HuH-7.5 (cell line): ENCODE results near the gene STIP1.
"Not testable (repeated sequence)": the region's sequence is repeated elsewhere in the genome, so short reads cannot be mapped to it uniquely, and the experiment has no call there.

Source experiments
- DNase-seq: peaks from one replicate; pipeline ENCODE4 v3.0.0; 2011; ENCODE audit warnings: low spot score

The STIP1 gene

DNA sequence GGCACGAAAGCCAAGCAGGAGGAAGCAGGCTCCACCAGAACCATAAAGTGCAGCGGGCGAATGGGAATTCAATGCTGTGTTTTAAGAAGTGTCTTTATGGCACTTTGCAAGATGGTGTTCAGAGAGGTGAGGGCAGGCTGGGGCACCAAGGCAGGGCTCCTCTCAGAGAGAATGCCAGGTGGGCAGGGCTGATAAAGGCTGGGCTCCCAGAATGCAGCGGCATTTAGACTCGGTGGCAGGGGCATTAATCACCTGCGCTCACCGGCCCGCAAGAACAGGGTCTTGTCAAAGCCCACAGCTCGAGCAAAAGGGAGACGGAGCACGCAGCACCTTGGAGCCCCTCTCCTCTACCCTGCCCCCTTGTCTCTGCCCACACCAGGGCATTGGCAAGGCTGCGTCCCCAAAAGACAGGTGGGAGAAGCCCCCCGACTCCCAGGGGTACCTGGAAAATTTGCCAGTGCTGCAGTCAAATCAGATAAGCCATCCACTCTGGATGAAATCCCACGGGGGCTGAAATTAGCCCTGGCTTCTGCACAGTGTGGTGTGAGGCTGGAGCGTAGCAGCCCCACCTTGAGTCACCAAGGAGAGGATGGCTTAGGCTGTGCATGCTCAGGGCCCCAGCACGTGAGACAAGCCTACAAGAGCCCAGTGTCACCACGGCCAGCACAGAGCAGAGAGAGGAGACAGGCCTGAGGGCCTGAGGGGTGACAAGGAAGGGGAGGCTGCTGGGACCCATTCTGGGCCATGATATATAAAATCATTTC is 28.2 kb upstream of the STIP1 start:
- DNase-seq: no peak

DNA sequence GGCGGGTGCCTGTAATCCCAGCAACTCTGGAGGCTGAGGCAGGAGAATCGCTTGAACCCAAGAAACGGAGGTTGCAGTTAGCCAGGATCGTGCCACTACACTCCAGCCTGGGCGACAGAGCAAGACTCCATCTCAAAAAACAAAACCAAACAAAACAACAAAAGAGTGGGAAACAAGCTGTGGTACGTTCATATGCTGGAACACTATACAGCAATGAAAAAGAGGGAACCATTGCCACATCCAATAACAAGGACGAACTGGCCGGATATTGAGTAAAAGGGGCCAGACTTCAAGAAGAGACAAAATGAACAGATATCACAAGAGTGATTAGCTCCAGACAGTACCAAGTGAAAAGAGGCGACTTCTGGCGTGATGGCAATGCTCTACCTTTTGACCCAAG is 24.9 kb upstream of the STIP1 start:
- no peak for DNase-seq

DNA sequence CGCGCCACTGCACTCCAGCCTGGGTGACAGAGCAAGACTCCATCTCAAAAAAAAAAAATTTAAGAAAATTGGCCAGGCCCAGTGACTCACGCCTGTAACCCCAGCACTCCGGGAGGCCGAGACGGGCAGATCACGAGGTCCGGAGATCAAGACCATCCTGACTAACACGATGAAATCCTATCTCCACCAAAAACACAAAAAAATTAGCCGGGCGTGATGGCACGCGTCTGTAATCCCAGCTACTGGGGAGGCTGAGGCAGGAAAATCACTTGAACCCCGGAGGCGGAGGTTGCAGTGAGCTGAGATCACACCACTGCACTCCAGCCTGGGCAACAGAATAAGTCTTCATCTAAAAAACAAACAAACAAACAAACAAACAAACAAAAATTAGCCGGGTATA is 23.2 kb upstream of the STIP1 start:
- not testable (repeated sequence) for DNase-seq

DNA sequence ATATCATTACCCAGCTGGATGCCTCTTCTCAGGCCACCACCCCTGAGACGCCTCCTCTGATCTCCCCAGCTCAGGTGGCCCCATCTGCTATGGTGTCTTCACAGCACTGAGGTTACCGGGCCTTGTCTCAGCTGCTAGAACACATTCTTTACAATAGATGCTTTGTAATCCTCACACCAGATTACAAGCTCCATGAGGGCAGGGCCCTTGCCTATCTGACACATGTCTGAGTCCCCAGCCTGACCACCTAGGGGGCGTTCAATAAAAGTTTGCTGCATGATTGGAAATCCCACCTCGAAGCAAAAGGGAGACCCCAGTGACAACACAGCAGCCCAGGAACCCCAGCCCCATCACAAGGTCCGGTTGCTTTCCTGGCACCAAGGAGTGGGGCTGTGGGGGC is 22.0 kb upstream of the STIP1 start:
- no peak for DNase-seq

DNA sequence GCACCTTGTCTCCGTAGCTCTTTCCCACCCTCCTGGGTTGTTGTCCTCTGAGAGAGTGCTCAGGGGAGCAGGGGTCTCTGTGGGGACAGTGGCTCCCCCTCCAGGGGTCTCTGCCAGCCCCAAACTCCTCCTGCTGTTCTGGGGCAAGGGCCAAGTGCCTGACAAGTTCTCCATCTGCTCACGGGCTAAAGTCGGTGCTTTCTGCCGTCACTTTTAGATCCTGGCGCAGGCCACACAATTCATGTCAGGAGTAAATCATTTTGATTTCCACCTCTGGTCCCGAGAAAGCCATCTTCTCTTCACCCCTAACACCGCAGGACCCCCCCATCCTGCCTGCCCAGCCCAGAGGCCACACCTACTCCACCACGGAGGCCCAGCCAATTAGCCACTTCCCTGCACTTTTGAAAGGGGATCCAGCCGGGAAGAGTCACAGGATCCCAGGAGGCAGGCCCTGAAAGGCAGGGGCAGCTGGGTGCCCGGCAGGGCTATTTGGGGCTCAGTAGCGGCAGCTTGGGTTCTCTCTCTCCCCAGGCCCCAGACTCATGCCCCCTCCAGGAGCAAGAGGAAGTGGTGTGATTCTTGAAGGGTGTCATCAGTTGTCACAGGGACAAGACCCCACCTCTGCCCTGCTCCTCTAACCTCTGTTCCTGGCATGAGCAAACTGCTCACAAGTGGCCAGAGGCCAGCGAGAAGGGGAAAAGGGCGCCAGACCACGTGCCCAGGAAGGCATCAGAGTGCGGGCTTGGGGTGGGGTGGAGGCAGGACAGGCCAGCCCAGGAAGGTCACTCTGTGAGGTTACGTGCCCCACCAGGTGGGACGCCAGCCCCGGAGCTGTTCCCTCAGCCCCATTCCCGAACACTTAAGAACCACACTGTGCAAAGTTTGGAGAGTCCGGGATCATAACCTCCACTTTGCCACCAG is 21.3 kb upstream of the STIP1 start:
- no peak for DNase-seq

DNA sequence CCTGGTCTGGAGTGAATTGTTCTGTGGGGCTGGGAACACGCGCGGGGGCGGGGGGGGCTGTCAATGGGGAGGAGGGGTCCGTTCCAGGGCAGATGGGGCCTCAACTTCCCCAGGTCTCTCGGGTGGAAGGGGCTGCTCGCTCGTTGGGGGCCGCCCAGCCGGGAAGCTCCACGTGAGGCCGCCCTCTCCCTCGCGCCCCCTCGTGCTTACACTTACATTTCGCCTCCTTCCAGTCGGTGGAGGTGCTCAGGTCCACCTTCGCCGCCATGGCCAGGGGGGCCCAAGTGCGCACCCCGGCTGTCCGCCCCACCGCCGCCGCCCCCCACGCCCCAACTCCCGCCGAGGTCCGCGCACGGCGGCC is 20.5 kb upstream of the STIP1 start:
- DNase-seq: no peak

- peak; percentile 86 for DNase-seq
Measured at GRCh38 chr11:64165842-64166635, 19.9 kb upstream of the STIP1 start, which contains the start of gene MACROD1. Gene MACROD1, minus strand, starts transcription at chr11:64166113. Its CDS starts 119 bp downstream, at chr11:64165994.

GRCh38 chr11:64170419-64170818 is 15.6 kb upstream of the STIP1 start:
- no peak for DNase-seq

DNA sequence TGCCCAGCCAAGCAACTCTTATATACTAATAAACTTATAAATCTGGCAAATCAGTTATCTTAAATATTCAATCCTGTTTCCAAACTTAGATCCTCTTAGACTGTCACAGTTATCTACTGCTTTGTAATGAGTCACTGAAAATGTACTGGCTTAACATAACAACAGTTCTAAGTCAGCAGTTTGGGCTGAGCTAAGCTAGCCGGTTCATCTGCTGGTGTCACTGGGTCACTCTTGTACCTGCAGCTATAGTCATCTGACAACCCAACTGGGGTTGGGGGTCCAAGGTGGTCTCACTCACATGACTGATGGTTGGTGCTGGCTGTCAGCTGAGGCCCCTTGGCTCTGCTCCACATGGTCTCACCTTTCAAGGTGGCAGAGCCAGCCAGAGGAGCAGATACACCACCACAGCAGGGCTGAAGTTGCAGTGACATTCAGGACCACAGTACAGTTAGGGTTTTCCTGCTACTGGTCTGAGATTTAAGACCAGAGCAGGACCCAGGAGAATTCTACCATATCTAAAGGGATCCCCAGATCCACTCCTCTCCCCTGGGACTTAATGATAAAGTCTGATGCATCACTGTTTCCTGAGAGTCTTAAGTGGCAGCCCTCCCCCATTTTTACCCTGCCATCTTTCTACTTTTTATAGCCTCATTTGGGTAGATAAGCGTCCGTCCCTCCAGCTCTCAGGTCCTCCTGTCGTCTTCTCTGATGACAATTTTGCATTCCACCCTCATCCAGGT is 12.2 kb upstream of the STIP1 start:
- no peak for DNase-seq

DNA sequence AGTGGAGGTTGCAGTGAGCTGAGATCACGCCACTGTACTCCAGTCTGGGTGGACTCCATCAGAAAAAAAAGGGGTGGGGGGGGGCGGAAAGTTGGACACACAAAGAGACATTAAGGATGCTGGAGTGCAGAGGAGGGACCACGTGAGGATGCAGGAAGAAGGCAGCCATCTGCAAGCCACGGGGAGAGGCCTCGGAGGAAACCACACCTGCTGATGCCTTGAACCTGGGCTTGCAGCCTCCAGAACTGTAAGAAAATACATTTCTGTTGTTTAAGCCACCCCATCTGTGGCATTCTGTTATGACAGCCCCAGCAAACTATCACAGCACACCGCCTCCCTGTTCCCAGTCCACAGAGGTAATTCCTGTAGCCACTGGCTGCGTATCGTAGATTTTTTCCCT is 9.2 kb upstream of the STIP1 start:
- no peak for DNase-seq

GRCh38 chr11:64178203-64178602 is 7.8 kb upstream of the STIP1 start:
- DNase-seq: no peak

GRCh38 chr11:64178951-64179639 is 6.9 kb upstream of the STIP1 start:
- DNase-seq: no peak

- DNase-seq: no peak
Measured at GRCh38 chr11:64180891-64181290, 5.1 kb upstream of the STIP1 start.

GRCh38 chr11:64181506-64182411 is 4.2 kb upstream of the STIP1 start:
- no peak for DNase-seq

GRCh38 chr11:64183890-64184289 is 2.1 kb upstream of the STIP1 start:
- no peak for DNase-seq

DNA sequence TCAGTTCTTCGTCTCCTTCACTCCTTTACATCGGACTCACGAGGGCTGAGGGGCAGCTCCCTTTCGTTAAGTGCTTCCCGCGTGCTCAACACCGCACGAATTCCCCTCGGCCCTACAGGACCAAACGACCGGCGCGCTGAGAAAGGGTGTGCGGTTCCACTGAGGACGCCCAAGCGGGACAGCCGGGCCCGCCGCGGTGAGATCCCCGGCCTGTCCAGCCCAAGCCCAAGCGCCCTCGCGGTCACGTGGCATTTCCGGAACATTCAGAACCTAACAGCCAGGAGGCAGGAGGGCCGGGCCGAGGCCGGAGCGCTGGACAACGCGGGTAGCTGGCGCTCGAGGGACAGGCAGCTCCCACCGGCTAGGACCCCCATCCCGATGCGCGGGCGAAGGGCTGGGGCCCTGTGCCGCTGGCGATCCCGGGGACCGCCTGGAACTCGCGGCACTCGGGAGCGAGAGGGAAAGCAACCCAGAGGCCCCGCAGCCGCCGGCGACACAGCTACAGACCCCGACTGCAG is 737 bp upstream of the STIP1 start:
- DNase-seq: peak; percentile 54

DNA sequence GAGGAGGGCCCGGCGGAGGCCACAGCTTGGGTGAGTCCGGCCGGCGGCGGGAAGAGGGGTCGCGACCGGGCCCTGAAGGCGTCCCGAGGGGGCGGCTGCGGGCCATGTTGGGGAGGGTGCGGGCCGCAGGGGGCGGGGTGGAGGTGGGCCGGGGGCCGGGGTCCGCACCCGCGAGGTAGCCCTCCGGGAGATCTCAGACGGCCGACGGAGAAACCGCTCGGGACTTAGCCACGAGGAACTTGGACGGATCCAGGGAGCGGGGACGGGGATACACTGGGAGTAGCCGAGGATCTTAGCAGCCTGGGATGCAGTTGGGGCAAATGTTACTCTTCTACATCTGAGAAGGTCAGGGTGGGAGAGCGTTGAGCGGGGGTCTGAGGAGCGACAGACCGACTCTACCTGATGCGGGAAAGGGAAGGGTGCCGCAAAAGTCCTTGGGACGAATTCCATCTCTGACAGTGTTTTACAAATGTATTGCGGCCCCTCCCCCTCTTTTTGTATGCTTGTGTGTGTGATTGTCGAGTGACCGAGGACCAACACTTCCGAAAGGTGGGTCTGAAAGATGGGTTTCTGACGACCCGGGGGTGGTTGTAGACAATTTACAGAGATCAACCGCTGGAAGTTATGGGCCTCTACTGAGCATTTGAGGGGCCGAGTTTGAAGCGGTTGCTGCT is 658 bp downstream of the STIP1 start:
- DNase-seq: no peak

GRCh38 chr11:64192434-64192833 is 6.5 kb downstream of the STIP1 start:
- no peak for DNase-seq

DNA sequence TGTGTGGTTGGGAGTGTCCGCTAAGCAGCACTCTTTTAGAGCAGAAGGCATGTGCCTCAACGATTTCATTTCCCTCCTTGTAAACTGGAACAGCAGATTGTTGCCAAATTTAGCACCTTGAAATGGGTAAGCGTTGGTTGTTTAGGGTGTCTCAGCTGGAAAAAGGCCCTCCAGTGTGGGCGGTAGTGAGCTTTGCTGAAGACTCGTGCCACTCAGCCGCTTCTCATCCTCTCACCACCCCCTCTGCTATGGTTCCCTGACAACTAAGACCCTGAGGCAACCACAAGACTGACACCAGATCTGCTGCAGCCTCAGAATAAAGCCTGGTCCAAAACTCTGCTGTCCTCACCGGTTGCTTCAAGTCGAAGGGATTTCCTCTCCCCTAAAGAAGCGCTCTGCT is 10.7 kb downstream of the STIP1 start:
- DNase-seq: no peak
